Keratinocyte (primary cell): Measurements from ENCODE around the gene TRAF1. TPM values are rescaled to one million over a fixed set of nuclear protein-coding genes. Genes with fewer than 3 reads are reported as not detected.

Experiments used
- DNase-seq: peaks from one replicate; pipeline ENCODE4 v3.0.0-alpha.2; 2011; ENCODE audit warnings: low read depth, missing footprints, low spot score
- FAIRE-seq: peaks from 2 replicates; lab custom pipeline; 2011; peaks lifted over from hg19 to GRCh38; lab: Jason Lieb, UNC
- H2AFZ ChIP-seq: 2 replicates; pipeline ENCODE4 v1.6.0; 2012; ENCODE audit warnings: low read length, control low read depth, inconsistent platforms; ENCODE audit not compliant: control insufficient read depth
- H3K27ac ChIP-seq: 2 replicates; pipeline ENCODE4 v1.5.1; 2011; ENCODE audit warnings: low read length; ENCODE audit not compliant: control insufficient read depth, insufficient read depth
- H3K27me3 ChIP-seq: 3 replicates; pipeline ENCODE4 v1.6.0; 2011; ENCODE audit warnings: low read length; ENCODE audit not compliant: control insufficient read depth, insufficient read depth; ENCODE audit errors: extremely low read depth
- H3K36me3 ChIP-seq, 2 experiments: 2 replicates in 1 of 2; 3 replicates in 1 of 2; pipeline ENCODE4 v1.5.1; 2011; ENCODE audit warnings: low read length in 2 of 2, mild to moderate bottlenecking in 1 of 2; ENCODE audit not compliant: control insufficient read depth in 2 of 2, insufficient read depth in 2 of 2; ENCODE audit errors: extremely low read depth in 1 of 2
- H3K4me1 ChIP-seq: 3 replicates; pipeline ENCODE4 v1.5.1; 2011; ENCODE audit warnings: low read length; ENCODE audit not compliant: control insufficient read depth, insufficient read depth; ENCODE audit errors: extremely low read depth
- H3K4me2 ChIP-seq: 3 replicates; pipeline ENCODE4 v1.6.0; 2011; ENCODE audit warnings: low read depth, low read length; ENCODE audit not compliant: control insufficient read depth, insufficient read depth; ENCODE audit errors: extremely low read depth
- H3K4me3 ChIP-seq, 3 experiments: fragments of 200-600 bp in 1 of 3; sonication (generic) in 1 of 3; 2 replicates in 2 of 3; 3 replicates in 1 of 3; pipeline ENCODE4 v1.5.1; 2011 to 2016; ENCODE audit warnings: low read length in 3 of 3, mild to moderate bottlenecking in 3 of 3, control low read depth in 2 of 3, inconsistent platforms in 1 of 3, low read depth in 1 of 3, mixed read lengths in 1 of 3, mixed run types in 1 of 3, moderate library complexity in 1 of 3; ENCODE audit not compliant: control insufficient read depth in 2 of 3, insufficient read depth in 2 of 3; ENCODE audit errors: extremely low read depth in 1 of 3
- H3K79me2 ChIP-seq: 2 replicates; pipeline ENCODE4 v1.6.0; 2012; ENCODE audit warnings: low read length; ENCODE audit not compliant: control insufficient read depth, insufficient read depth
- H3K9ac ChIP-seq: 3 replicates; pipeline ENCODE4 v1.6.0; 2011; ENCODE audit warnings: low read length; ENCODE audit not compliant: control insufficient read depth, insufficient read depth; ENCODE audit errors: extremely low read depth
- H3K9me1 ChIP-seq: 3 replicates; pipeline ENCODE4 v1.6.0; 2011; ENCODE audit warnings: low read length; ENCODE audit not compliant: control insufficient read depth, insufficient read depth; ENCODE audit errors: extremely low read depth
- H3K9me3 ChIP-seq: 2 replicates; pipeline ENCODE4 v1.5.1; 2012; ENCODE audit warnings: low read depth, low read length; ENCODE audit not compliant: control insufficient read depth
- H4K20me1 ChIP-seq: 3 replicates; pipeline ENCODE4 v1.6.0; 2011; ENCODE audit warnings: low read length; ENCODE audit not compliant: control insufficient read depth, insufficient read depth; ENCODE audit errors: extremely low read depth
- CTCF ChIP-seq, 3 experiments: IDR thresholded peaks in 1 of 3; conservative IDR thresholded peaks in 1 of 3; optimal IDR thresholded peaks in 1 of 3; 2 replicates in 2 of 3; 3 replicates in 1 of 3; pipeline versions ENCODE3 to v1.5.1; 2011; ENCODE audit warnings: low read length in 3 of 3, mild to moderate bottlenecking in 3 of 3, moderate library complexity in 2 of 3, control low read depth in 1 of 3, inconsistent platforms in 1 of 3; ENCODE audit not compliant: insufficient read depth in 2 of 3; ENCODE audit errors: extremely low read depth in 1 of 3
- EZH2 ChIP-seq: IDR thresholded peaks from one replicate; pipeline ENCODE4 v1.6.1; 2012; ENCODE audit warnings: inconsistent platforms, mild to moderate bottlenecking, low read length, moderate library complexity
- dilution Hi-C: fragments of 300-500 bp; cut with MboI; formaldehyde crosslinking; loops from one replicate; pipeline ENCODE4 v1.7.0; 2020; ENCODE audit warnings: low sequenced_read_pairs; ENCODE audit not compliant: extremely low pct_ligation_motif_present
- polyA plus RNA-seq, 5 experiments: library from polyadenylated mRNA; depleted of rRNA in 3 of 5; stranded (reverse) in 3 of 5; stranded (forward) in 1 of 5; unstranded in 1 of 5; fragments of >200 nt; gene quantifications; 1 replicate in 1 of 5; 2 replicates in 3 of 5; 3 replicates in 1 of 5; pipeline versions ENCODE4 v1.2.1 to v1.2.3, GENCODE V29; 2011 to 2012; ENCODE audit warnings: missing spikeins in 2 of 5, low read depth in 1 of 5, low replicate concordance in 1 of 5

Gene TRAF1
- polyA plus RNA-seq, 1 donor (not counting 4 experiments of a cell fraction or from before 2014, with no cell fraction given): 1.2 TPM

- no peaks in the 10 kb centered on the region for H3K9me3 ChIP-seq
- FAIRE-seq: no peak
- no peak overlapping the region for H3K27ac ChIP-seq
- TF ChIP-seq EZH2 (no peak), CTCF (optimal IDR thresholded peaks at IDR 0.05 in 1 of 3, IDR thresholded peaks at IDR 0.05 in 1 of 3, conservative IDR thresholded peaks at IDR 0.05 in 1 of 3; ENCODE audit: extremely low read depth in 1 of 3, insufficient read depth in 2 of 3, low read length in 3 of 3) (no peak)
- H3K36me3 ChIP-seq: no peaks in the 10 kb centered on the region
- H3K9me1 ChIP-seq: no peaks in the 10 kb centered on the region
- H3K4me2 ChIP-seq: no peak overlapping the region
- H3K27me3 ChIP-seq: peaks cover 7% of the 10 kb centered on the region
- no peak overlapping the region for H3K4me3 ChIP-seq
- H3K4me1 ChIP-seq: peaks cover 15% of the 10 kb centered on the region
- DNase-seq: no peak
- H3K9ac ChIP-seq: no peak overlapping the region
- no peaks in the 10 kb centered on the region for H4K20me1 ChIP-seq
- no peak overlapping the region for H2AFZ ChIP-seq
- H3K79me2 ChIP-seq: no peaks in the 10 kb centered on the region
- dilution Hi-C loops: no loop called here
Observed at GRCh38 chr9:120890320-120891244, 36.0 kb downstream of the TRAF1 start.

GRCh38 chr9:120889606-120890271 is 36.9 kb downstream of the TRAF1 start:
- H3K27ac ChIP-seq: no peak overlapping the region
- TF ChIP-seq EZH2: no peak
- TF ChIP-seq CTCF (optimal IDR thresholded peaks at IDR 0.05 in 1 of 3, IDR thresholded peaks at IDR 0.05 in 1 of 3, conservative IDR thresholded peaks at IDR 0.05 in 1 of 3; ENCODE audit: extremely low read depth in 1 of 3, insufficient read depth in 2 of 3, low read length in 3 of 3): no peak
- H3K36me3 ChIP-seq: no peaks in the 10 kb centered on the region
- H3K79me2 ChIP-seq: no peaks in the 10 kb centered on the region
- FAIRE-seq: no peak
- H2AFZ ChIP-seq: no peak overlapping the region
- no peak overlapping the region for H3K9ac ChIP-seq
- H4K20me1 ChIP-seq: no peaks in the 10 kb centered on the region
- no peaks in the 10 kb centered on the region for H3K9me1 ChIP-seq
- H3K9me3 ChIP-seq: no peaks in the 10 kb centered on the region
- H3K4me3 ChIP-seq: no peak overlapping the region
- H3K27me3 ChIP-seq: peaks cover 7% of the 10 kb centered on the region
- no peak for DNase-seq
- dilution Hi-C loops: no loop called here
- H3K4me1 ChIP-seq: peaks cover 15% of the 10 kb centered on the region
- H3K4me2 ChIP-seq: no peak overlapping the region
